Right ventricle myocardium superior (tissue), 1 donor: ENCODE results near the gene STEAP3. TPM values are rescaled to one million over a fixed set of nuclear protein-coding genes. Genes with fewer than 3 reads are reported as not detected.

Source experiments
- ATAC-seq: fragments of 200-7000 bp; cut with Tn5 transposase; one replicate; pipeline ENCODE4 v1.9.1; 2020; ENCODE audit warnings: mild to moderate bottlenecking; ENCODE audit not compliant: poor library complexity
- DNase-seq: peaks from one replicate; pipeline ENCODE4 v3.0.0-alpha.2; 2020
- intact Hi-C: fragments of 100-400 bp; cut with DNase I; formaldehyde crosslinking; loops from one replicate; pipeline ENCODE4 v1.11.2; 2022
- total RNA-seq: library from RNA; stranded (reverse); fragmentation: NEBNext Ultra II Directional; extraction: Animal tissue kit (Norgen Biotek cat#: 25700); gene quantifications from one replicate; pipeline ENCODE4 v1.2.1, GENCODE V29; 2021
- donor health status: DM: no; HTN: yes; CAD: no; lungs with severe emphysema.

STEAP3 gene
- total RNA-seq, 1 donor from 2014 or later: 10.8 TPM

DNA sequence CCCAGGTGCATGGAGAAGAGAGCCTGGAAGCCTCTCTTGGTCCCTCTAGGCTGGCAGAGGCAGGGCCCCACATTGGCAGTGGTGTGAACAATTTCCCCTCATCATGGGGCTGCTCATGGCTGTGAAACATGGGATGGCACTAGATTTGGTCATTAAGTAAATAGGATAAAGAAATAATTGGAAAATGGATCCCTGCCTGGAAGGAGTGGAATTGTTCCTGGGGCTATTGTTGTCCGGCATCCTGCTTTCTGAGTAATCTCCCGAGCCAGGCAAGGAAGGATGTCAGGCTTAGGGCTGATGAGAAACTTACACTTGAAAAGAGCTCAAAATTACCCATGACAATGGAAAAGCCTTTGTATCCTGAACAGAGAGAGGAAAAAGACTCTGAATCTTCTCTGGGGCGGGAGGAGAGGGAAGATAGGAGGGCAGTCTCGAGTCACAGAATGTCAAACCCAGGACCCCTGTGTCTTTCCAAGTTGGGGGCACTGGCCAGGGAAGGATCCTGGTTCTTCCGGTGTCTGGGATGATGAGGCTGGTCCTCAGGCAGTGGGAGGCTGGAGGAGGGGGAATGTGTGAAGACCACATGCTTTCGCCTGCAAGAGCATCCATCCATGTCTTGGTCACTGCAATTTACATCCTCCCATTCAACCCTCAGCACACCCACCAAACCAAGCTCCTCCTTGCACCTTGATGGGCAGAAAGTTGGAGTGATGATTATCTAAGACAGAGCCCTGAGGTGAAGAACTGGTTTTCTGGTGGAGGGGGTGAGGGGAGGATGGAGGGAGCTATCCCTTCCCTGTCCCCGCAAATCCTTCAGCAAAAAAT lies 27.1 kb upstream of the STEAP3 start:
- ATAC-seq (no peak), DNase-seq (no peak)
- intact Hi-C loops: no loop called here

DNA sequence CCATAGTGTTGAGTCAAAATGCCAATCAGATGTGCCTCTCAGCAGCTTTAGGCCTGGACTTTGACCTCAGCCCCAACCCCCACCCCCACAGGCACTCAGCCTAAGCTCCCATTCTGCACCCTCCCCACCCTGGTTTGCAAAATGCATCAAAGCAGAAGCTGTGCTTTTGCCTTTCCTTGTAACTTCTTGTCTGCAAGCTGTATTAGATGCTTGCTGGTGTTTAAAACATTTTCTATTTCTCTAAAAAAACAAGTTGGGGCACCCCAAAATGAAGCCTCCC lies 26.6 kb upstream of the STEAP3 start:
- DNase-seq (no peak), ATAC-seq (no peak)
- intact Hi-C loops: no loop called here

DNA sequence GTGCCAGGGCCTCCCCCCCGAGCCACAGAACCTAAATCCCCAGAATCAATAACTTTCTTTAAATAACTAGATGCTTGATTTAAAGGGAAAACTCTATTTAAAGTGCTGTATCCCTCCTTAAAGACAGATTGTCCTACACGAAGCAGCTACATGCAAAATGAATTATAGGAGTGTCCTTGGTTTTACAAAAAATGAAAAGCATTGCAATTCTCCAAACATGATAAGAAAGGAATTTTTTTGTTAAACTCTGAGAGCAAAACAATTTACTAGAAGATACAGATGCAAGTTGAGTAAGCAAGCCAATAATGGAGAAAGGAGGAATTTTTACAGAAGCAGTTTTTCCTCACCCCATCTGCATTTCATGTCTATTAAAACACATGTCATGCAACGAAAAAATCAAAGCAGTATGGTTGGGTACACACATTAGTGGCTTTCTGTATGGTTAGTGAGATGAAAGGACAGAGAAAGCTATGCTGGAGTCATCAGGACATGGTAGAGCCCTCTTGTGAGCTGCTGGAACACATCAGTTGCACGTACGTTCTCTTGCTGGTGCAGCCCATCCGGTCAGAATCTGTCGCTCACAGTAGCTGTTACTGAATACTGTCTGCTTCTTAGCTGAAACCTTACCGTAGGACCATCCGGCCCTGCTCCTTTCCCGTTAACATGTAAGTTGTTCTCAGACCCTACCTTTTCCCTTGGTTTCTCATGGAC lies 25.9 kb upstream of the STEAP3 start:
- ATAC-seq (no peak), DNase-seq (no peak)
- intact Hi-C loops: no loop called here

DNA sequence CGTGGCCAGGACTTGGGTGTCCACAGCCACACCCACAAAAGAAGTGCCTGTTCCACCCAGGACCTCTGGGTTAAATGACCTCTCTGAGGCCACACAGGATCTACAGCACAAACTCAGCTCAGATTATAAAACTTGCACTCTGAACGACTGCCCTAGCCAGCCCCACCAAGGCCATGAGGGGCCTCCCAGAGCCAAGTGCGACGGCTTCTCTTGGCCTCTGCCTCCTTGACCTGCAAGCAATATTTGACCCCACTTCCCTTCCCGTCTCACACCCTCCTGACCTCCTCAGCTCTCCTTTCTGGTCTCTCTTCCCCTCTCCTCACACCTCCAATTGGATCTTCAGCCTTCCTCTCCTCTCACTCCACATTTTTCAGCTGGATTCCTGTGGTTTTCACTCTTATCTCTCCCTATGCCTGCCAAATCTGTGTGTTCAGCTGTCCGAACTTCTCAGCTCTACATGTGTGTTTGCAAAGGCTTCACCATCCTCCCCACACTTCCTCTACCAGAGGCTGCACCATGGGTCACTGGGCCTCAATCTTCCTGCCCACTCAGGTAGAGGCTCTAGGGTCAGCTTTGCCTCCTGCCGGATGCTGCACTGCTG lies 25.3 kb upstream of the STEAP3 start:
- intact Hi-C loops: no loop called here
- ATAC-seq (no peak), DNase-seq (no peak)

DNA sequence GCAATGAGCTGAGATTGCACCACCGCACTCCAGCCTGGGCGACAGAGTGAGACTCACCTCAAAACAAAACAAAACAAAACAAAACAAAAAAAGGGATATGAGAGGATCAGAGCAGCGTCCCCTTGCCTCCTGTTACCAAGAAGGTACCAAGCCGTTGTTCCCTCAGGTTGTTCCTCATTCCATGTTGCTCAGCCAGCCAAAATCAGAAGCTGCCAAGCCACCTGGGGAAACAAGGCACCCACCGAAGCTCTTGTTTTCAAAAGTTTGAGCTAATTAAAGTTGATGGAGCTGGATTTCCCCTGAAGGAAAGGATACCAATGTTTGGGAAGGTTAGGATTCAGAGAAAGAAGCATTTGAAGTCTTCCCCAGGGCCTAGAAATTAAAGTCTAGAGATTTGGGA lies 21.8 kb upstream of the STEAP3 start:
- ATAC-seq (no peak), DNase-seq (no peak)
- intact Hi-C loops: no loop called here

DNA sequence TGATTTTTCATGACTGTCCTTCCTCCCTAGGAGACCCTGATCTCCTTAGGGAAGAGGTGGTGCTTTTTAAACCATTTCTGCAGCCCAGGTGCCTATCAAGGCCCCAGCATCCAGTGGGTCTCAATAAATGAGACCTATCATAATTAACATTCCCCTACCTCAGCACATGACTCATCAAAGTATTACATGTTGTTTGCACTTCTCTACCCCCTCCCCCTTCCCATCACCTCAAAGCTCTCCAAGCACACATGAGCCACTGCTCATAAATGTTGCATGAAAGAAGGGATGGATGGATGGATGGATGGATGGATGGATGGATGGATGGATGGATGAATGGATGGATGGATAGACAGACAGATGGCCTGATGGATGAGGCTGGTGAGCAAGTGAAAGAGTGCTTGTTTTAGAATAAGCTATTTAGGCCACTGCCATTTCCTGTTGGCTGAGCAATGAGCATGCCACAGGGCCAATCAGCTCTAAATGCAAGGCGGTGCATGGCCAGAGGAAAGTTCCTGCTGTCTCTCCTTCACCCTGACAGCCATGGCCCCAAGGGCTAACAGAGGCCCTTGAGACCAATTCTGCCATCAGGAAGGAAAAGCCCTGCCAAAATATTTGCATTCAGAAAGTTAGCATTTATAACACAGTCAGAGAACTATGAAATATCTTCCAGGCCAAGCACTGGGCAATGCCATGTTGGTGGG lies 20.9 kb upstream of the STEAP3 start:
- intact Hi-C loops: no loop called here
- ATAC-seq (no peak), DNase-seq (no peak)

DNA sequence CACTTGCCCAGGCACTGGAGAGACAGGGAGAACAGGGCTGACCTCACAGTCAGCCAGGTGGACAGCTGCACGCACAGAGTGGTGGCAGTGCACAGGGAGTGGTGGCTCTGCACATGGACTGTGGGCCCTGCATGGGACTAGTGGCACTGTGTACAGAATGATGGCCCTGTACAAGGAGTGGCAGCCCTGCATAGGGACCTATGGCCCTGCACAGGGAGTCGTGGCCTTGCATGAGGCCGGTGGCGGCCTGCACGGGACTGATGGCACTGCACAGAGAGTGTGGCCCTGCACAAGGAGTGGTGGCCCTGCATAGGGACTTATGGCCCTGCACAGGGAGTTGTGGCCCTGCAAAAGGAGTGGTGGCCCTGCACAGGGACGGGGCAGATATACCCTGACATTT lies 19.1 kb upstream of the STEAP3 start:
- DNase-seq: no peak
- no peak for ATAC-seq
- intact Hi-C loops: no loop called here

DNA sequence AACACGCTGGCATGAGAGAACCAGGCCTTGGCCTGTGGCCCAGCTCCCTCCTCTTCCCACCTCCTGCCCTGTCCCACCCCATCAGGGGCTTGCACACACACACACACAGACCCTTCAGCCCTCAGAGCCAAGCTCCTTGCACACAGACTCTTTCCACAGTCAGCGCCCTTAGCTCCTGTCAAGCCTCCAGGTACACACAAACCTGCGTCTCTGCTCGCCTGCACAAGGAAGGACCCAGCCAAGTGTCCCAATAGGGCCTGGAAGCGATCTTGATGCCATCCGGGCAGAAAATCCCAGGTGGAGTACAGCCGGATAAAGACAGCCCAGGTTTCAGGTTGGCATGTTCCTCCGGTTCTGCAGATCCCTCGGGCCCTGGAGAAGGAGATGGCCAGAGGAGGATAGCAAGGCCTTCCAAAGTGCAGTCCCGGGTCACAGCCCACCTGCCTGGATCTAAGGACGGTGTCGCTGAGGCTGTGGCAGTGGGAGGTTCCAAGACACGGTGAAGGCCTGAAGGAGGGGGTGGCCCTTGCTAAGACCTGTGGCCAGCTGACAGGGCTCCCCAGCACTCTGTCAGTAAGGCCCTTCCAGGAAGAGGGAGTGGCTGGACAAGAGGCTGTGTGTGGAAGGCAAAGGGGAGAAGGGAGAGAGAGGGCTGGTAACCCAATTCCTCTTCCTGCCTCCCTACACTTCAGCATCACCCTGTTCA lies 18.5 kb upstream of the STEAP3 start:
- intact Hi-C loops: no loop called here
- no peak for DNase-seq
- ATAC-seq: no peak

DNA sequence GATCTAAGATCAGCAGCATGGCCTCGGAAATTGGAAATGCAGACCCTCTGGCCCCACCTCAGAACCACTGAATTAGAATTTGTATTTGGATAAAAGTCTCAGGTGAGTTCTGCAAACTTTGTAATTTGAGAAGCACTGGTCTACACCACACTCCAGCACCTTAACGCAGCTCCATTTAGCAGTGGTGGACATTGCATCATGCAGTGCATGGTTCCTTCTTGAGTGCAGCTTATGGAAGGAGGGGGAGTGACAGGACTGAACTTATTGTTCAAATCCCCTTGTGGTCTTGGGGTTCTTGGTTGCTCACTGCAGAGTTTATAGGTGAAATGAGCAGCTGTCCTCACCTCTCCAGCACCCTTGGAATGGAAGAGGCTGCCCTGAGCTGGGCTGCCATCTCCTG lies 17.4 kb upstream of the STEAP3 start:
- ATAC-seq: no peak
- intact Hi-C loops: no loop called here

DNA sequence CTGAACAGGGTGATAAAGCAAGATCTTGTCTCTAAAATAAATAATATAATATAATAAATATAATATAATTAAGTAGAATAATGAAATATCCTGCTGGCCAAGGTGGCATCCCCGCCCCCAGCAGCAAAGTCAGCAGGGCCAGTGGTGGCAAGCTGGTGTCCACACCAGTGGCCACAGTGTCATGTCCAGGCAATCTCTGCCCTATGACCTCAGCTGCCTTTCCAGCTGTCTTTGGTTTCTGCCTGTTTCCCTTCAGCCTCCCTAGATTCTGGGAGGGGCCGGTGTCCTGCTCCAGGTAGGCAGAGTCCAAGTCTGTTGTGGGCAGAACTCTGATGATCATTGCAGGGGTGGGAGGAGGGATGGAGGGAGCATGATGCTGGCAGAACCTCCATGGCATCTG lies 16.2 kb upstream of the STEAP3 start:
- intact Hi-C loops: no loop called here
- no peak for ATAC-seq
- no peak for DNase-seq

More for the DNA sequence above, 17.4 kb upstream of the STEAP3 start:
- no peak for DNase-seq

DNA sequence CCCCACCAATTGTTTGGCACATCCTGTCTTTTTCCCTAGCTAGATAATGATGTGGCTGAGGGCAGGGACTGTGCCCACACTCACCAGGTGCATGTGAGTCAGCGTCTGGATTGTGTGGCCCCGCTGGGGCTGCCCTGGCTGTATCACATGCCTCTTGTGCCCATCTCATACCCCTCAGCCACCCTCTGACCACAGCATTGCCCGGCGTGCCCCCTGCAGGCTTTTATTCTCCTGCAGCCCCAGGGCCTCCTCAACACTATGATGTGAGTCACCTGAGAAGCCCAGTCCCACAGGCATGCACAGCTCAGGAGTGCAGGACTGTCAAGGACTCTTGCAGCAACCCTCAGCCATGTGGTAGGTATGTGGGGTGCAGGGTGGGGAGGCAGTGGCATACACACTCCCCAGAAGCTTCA lies 14.8 kb upstream of the STEAP3 start:
- DNase-seq: no peak
- intact Hi-C loops: no loop called here
- ATAC-seq: no peak

DNA sequence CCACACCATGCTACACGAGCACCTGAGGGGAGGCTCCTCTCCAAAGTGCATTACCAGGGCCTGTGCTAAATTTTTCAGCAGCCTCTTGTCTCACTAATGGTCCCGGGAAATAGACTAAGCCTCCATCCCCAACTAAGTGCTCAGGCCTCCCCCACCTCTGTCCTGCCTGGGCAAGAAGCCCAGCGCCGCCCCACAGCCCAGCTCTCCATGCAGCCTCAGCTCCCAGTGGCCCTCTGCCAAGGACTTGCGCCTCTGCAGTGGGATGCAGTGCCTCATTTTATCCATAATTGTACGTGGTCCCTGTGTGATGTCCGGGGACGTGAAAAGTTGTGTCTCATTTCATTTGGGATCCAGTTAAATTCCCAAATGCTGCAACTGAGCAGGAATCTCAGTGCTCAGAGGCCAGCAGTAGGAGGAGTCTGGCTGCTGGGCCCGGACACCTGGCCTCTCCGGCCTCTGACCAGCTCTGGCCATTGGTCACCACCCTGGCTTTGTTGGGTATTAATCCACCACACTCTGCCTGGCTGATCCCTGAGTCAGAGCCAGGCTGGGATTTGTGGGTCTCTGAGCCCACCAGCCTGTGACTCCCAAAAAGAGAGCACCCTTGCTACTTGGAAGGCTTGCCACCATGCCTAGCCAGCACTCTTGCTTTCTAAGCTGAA lies 11.4 kb upstream of the STEAP3 start:
- no peak for ATAC-seq
- intact Hi-C loops: no loop called here
- DNase-seq: no peak

DNA sequence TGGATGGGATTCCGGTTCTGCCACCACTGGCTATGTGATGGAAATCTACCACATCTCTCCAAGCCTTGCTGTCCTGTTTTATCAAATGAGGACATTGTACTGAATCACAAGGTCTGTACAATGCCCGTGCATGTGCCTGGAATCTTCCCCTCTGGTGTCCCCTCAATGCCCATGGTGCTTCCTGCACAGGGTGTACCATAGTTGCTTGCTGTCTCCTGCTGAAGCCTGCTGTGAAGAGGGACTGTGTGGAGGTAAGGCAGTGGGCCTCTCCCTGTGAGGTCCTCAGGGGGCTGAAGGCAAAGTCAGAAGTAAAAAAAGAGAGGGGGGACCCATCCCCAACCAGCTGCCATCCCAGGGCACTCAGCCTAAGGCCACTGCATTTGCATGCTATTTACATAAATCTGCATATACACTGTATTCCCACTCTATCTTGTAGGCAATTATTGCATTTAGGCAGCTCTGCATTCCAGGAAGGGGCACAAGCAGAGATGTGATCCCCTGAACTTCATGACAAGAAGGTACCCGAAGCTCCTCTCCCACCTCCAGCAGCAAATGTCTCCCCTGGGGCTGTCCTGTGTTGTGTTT lies 9.1 kb upstream of the STEAP3 start:
- ATAC-seq (no peak), DNase-seq (no peak)
- intact Hi-C loops: no loop called here

DNA sequence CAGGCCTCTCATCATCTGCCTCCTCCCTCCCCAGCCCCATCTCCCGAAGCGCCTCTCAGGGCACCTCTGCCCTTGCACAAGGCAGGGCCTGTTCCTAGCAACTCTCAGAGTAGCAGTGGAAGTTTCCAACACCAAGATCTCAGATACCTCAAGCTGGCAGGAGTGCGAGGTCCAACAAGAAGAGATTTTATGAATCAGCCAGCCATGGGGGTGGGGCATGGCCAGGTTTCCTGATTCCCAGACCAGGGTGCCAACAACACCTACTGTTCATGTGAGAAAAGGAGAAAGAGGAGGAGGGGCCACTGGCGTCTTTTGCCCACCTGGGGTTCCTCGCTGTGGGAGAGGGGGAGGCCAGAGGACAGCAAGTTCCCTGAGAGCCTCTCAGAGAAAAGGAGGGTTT lies 6.6 kb upstream of the STEAP3 start:
- DNase-seq (no peak), ATAC-seq (no peak)
- intact Hi-C loops: no loop called here

DNA sequence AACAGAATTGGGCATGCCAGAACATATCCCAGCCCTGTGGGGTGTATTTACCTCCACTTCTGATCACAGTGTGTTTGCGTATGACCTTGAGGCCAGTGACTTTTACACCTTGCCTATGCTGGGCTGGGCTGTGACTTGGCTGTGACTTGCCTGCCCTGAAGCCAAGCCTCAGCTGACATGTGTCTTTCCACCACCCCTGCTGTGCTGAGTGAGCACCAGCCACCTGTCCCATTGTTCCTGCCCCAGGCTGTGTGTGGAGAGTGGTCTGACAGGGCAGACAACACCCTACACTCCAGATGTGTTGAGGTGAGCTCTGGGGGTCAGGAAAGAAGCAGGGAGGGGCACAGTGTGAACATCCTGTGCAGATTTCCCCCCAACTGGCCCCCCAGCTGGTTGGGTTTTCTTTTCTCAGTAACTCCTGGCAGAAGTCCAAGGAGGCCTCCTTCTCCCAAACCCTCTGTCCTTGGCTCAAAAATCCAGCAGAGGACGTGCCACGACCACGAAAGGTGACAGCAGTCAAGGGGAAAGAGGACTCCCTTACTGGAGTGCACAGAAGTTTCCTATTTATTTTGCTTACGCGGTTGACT lies 5.1 kb upstream of the STEAP3 start:
- ATAC-seq: peak; percentile 58
- DNase-seq: peak; percentile 59
- intact Hi-C loops: no loop called here

DNA sequence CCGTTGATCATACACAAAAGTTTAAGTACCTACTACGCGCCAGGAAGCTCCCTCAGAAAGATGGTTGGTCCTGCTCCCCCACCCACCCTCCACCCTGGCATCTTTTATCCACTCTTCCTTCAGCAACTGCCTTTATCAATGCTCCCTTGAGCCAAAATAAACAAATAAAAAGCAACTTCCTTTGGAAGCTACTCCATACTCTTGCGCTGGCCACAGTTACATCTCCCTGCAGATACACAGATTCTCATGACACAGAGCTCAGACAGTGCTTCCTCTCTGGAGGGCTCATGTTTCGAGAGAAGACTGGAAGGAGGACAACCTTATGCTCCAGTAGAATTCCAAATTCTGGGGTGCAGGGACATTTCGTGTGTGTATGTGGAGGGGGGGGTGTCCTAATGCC lies 3.8 kb upstream of the STEAP3 start:
- DNase-seq (no peak), ATAC-seq (no peak)
- intact Hi-C loops: no loop called here

DNA sequence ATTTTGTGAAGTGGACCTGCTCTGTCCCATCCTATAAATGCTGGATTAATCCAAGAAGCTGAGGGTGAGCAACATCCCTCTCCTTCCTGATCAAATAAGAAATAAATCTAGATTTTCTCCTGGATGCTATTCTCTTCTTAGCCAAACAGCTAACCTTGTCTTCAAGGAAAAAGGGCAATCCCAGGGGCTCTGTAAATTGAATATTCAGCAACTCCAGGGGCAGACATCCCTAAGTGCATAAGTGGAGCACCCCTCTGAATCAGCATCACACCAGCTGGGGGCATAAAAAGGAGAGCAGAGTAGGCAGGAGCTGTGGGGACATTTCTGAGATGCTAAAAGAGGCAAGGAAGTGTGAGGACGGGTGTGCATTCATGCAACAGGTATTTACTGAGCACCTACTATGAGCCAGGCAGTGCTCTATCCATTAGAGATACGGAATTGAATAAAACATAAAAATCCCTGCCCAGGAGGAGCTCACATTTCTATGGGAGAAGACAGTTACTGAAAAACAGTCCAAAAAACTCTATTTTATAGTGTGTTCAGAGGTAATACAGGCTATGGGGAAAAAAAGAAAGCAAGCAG lies 2.8 kb upstream of the STEAP3 start:
- no peak for DNase-seq
- intact Hi-C loops: no loop called here
- no peak for ATAC-seq

DNA sequence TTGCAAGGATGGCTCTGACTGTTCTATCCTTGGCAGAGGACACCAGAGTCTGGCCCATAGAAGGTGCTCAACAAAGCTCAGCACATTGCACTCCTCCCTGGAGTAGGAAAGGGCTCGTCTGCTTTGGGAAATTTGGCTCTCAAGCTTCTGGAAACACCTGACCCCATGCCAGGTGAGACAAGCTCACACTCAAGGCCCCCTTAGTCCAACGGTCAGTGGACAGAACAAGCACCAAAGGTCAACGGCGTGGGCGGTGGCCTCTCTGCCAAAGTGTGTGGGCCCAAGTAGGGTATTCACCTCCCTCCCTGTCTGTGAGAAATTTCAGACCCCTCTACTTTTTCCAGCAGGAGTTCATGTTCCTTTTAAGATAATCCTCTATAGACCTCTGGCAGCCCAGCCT lies 2.0 kb upstream of the STEAP3 start:
- ATAC-seq (no peak), DNase-seq (no peak)
- intact Hi-C loops: no loop called here
